Measurements from ENCODE around the gene ATOSB.

The ATOSB gene

GRCh38 chr9:35075358-35075757, 40.3 kb downstream of the ATOSB start:
- H3K4me1 ChIP-seq (ENCODE audit: insufficient read depth, low read length, severe bottlenecking): peaks cover 32% of the 10 kb centered on the region
- peaks cover 22% of the 10 kb centered on the region for H3K79me2 ChIP-seq (ENCODE audit: insufficient read depth, low read length)
- H3K27me3 ChIP-seq (ENCODE audit: insufficient read depth, low read length): no peaks in the 10 kb centered on the region
- H3K9ac ChIP-seq (ENCODE audit: low read length): no peak overlapping the region
- H3K27ac ChIP-seq (ENCODE audit: low read depth, low read length, poor library complexity, severe bottlenecking): no peak overlapping the region
- no peaks in the 10 kb centered on the region for H3F3A ChIP-seq (ENCODE audit: insufficient read depth, low read length)
- H3K36me3 ChIP-seq (ENCODE audit: insufficient read depth, low read length): peaks cover 45% of the 10 kb centered on the region
- TF ChIP-seq EZH2 (IDR thresholded peaks at IDR 0.05; ENCODE audit: borderline replicate concordance, low read length): no peak
- TF ChIP-seq, protein P1, sequence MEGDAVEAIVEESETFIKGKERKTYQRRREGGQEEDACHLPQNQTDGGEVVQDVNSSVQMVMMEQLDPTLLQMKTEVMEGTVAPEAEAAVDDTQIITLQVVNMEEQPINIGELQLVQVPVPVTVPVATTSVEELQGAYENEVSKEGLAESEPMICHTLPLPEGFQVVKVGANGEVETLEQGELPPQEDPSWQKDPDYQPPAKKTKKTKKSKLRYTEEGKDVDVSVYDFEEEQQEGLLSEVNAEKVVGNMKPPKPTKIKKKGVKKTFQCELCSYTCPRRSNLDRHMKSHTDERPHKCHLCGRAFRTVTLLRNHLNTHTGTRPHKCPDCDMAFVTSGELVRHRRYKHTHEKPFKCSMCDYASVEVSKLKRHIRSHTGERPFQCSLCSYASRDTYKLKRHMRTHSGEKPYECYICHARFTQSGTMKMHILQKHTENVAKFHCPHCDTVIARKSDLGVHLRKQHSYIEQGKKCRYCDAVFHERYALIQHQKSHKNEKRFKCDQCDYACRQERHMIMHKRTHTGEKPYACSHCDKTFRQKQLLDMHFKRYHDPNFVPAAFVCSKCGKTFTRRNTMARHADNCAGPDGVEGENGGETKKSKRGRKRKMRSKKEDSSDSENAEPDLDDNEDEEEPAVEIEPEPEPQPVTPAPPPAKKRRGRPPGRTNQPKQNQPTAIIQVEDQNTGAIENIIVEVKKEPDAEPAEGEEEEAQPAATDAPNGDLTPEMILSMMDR (IDR thresholded peaks at IDR 0.05; ENCODE audit: low read length): no peak
- H3K9me3 ChIP-seq (ENCODE audit: low read length): no peaks in the 10 kb centered on the region
- no peaks in the 10 kb centered on the region for H3K9me2 ChIP-seq (ENCODE audit: low read depth, low read length)
- no peak overlapping the region for H2AFZ ChIP-seq (ENCODE audit: low read length)
- H3K4me3 ChIP-seq (ENCODE audit: low read depth, low read length, poor library complexity, severe bottlenecking): no peak overlapping the region
- no peak overlapping the region for H3K4me2 ChIP-seq (ENCODE audit: low read length)
- no peaks in the 10 kb centered on the region for H4K20me1 ChIP-seq (ENCODE audit: insufficient read depth, low read length)

DNA sequence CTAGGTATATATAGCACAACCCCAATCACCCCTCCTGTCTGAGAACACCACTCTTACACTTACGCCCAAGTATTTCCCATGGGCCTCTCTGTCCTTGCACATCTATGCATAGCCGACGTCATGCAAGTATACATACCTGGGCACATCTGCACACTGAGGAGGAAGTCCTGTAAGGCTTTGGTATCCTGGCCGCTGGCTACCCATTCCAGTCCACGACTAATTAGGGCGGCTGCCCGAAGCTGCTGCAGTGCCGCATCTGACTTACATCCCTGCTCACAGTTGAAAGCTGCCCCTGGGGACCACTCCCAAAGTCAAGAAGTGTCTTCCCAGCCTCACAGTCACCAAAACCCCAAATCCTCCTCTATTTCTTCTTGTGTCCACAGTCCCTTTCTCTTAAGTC, 40.9 kb downstream of the ATOSB start:
- peaks cover 35% of the 10 kb centered on the region for H3K4me1 ChIP-seq (ENCODE audit: insufficient read depth, low read length, severe bottlenecking)
- no peaks in the 10 kb centered on the region for H3F3A ChIP-seq (ENCODE audit: insufficient read depth, low read length)
- H3K9ac ChIP-seq (ENCODE audit: low read length): no peak overlapping the region
- H3K36me3 ChIP-seq (ENCODE audit: insufficient read depth, low read length): peaks cover 50% of the 10 kb centered on the region
- H3K9me3 ChIP-seq (ENCODE audit: low read length): no peaks in the 10 kb centered on the region
- no peaks in the 10 kb centered on the region for H4K20me1 ChIP-seq (ENCODE audit: insufficient read depth, low read length)
- H2AFZ ChIP-seq (ENCODE audit: low read length): no peak overlapping the region
- no peak overlapping the region for H3K4me2 ChIP-seq (ENCODE audit: low read length)
- no peaks in the 10 kb centered on the region for H3K9me2 ChIP-seq (ENCODE audit: low read depth, low read length)
- H3K27ac ChIP-seq (ENCODE audit: low read depth, low read length, poor library complexity, severe bottlenecking): no peak overlapping the region
- no peak for TF ChIP-seq EZH2 (IDR thresholded peaks at IDR 0.05; ENCODE audit: borderline replicate concordance, low read length)
- TF ChIP-seq, protein P1 (IDR thresholded peaks at IDR 0.05; ENCODE audit: low read length): no peak
- H3K27me3 ChIP-seq (ENCODE audit: insufficient read depth, low read length): no peaks in the 10 kb centered on the region
- H3K4me3 ChIP-seq (ENCODE audit: low read depth, low read length, poor library complexity, severe bottlenecking): no peak overlapping the region
- peaks cover 27% of the 10 kb centered on the region for H3K79me2 ChIP-seq (ENCODE audit: insufficient read depth, low read length)

DNA sequence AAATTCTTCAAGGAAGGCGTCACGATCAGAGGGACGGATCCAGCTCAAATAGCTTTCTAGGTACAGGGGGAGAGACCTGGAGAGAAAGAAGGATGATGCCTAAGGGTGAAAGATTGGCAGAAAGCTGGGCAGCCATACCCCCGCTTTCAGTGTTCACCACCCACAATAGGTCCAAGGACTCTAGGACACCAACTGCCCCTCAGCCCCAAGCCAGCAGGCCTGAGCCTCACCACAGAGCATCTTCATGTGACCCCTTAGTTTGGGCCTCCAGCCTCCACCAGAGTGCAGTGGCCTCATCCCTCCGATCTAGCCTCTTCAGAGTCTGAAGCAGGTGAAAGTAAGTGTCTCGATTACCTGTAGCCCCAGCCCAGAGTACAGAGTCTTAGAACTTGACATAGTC, 41.5 kb downstream of the ATOSB start:
- Histone ChIP-seq H3F3A (ENCODE audit: insufficient read depth, low read length) (no peaks in the 10 kb centered on the region), H3K79me2 (ENCODE audit: insufficient read depth, low read length) (peaks cover 31% of the 10 kb centered on the region), H3K36me3 (ENCODE audit: insufficient read depth, low read length) (peaks cover 53% of the 10 kb centered on the region), H3K4me2 (ENCODE audit: low read length) (no peak overlapping the region), H4K20me1 (ENCODE audit: insufficient read depth, low read length) (no peaks in the 10 kb centered on the region), H2AFZ (ENCODE audit: low read length) (no peak overlapping the region), H3K9ac (ENCODE audit: low read length) (no peak overlapping the region), H3K27ac (ENCODE audit: low read depth, low read length, poor library complexity, severe bottlenecking) (no peak overlapping the region), H3K4me3 (ENCODE audit: low read depth, low read length, poor library complexity, severe bottlenecking) (no peak overlapping the region), H3K4me1 (ENCODE audit: insufficient read depth, low read length, severe bottlenecking) (peaks cover 39% of the 10 kb centered on the region), H3K27me3 (ENCODE audit: insufficient read depth, low read length) (no peaks in the 10 kb centered on the region), H3K9me3 (ENCODE audit: low read length) (no peaks in the 10 kb centered on the region), H3K9me2 (ENCODE audit: low read depth, low read length) (no peaks in the 10 kb centered on the region)
- TF ChIP-seq, protein P1 (IDR thresholded peaks at IDR 0.05; ENCODE audit: low read length): no peak
- TF ChIP-seq EZH2 (IDR thresholded peaks at IDR 0.05; ENCODE audit: borderline replicate concordance, low read length): no peak

All from OCI-LY1 (cell line).